HG03460 (cell line): ENCODE results near the gene NUP54.
A peak's percentile ranks its signal among the peaks of the same experiment; 100 is the strongest.

Experiments
- ATAC-seq: cut with Tn5 transposase; IDR thresholded peaks from one replicate; pipeline ENCODE4 v1.9.1; 2021; ENCODE audit not compliant: unreplicated experiment

The NUP54 gene, protein sequence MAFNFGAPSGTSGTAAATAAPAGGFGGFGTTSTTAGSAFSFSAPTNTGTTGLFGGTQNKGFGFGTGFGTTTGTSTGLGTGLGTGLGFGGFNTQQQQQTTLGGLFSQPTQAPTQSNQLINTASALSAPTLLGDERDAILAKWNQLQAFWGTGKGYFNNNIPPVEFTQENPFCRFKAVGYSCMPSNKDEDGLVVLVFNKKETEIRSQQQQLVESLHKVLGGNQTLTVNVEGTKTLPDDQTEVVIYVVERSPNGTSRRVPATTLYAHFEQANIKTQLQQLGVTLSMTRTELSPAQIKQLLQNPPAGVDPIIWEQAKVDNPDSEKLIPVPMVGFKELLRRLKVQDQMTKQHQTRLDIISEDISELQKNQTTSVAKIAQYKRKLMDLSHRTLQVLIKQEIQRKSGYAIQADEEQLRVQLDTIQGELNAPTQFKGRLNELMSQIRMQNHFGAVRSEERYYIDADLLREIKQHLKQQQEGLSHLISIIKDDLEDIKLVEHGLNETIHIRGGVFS

DNA sequence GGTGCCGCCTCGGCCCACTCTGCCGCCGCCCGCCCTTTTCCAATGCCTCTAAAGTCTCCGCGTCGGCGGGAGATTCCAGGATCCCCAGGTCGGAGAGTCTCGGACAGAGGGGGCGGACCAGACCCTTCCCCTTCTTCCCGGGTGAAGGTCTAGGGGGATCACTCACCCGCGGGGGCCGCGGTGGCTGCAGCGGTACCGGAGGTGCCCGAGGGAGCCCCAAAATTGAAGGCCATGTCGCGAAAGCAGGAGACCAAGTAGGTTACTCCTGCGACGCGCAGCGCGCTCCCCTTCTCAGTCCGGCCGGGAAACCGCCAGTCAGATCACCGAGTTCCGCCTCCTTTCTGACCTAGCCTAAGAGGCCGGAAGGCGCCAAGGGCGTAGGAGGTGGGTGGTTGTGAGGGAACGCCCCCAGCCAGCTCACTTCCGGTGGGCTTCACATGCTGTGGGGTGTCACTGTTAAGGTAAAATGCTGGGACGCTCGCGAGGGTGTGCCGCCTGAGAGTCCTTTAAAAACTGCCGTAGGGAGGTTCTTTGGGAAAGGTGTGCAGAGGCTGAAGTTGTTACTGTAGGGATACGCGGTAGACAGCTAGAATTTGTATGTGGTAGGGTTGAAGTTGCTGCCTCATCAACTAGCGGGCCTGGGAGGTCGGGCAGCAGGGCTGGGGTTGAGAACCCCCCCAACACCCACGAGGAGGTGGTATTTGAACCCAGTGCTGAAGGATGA lies at the start of gene NUP54:
Gene NUP54, minus strand, starts transcription at position 256 of the 724 bp plus-strand sequence. Its CDS starts 23 bp downstream, at position 233.
- ATAC-seq, result peak; percentile 99

DNA sequence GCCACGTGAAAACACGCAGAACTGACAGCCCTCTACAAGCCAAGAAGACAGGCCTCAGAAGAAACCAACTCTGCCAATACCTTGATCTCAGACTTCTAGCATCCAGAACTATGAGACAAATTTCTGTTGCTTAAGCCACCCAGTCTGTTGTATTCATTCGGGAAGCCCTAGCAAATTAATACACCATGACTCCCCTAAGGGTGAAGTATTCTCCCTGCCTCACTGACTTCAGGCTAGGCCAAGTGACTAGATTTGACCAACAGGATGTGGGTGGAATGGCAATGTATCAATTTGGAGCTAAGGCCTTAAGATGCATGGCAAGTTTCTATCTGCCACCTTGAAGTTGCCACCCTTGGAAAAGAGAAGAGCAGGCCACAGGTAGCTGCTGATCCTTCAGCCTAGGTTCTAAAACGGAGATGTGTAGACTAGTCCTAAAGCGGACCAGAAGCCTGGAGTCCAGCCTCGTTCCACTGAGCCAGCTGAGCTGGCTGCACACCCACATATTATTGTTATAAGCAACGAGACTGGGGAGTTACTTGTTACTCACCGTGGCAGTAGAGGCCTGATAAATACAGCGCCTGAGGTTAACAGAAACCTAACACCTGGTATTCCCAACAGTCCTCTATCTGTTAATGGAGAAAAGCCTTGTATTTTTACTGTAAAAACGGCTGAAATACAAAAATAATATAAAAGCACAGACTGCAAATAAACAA lies 49.0 kb upstream of the NUP54 start:
- no peak for ATAC-seq

DNA sequence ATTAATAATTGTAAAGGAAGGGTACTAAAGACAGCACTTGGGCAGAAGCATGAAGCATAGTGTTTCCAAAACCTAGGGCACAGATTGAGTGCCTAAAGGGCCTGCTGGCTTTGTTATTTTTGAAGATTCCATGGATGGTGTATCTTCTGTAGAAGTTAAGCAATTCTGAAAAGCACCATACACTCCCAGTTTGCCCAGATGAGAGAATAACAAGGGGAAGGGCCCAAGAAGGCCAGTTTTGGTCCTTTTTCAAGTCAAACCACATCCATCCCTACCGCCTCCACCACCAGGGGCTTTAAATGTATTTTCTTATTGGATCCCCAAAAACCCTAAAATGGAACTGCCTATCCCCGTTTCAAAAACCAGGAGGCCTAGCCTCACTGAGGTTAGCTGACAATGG lies 48.2 kb upstream of the NUP54 start:
- no peak for ATAC-seq

DNA sequence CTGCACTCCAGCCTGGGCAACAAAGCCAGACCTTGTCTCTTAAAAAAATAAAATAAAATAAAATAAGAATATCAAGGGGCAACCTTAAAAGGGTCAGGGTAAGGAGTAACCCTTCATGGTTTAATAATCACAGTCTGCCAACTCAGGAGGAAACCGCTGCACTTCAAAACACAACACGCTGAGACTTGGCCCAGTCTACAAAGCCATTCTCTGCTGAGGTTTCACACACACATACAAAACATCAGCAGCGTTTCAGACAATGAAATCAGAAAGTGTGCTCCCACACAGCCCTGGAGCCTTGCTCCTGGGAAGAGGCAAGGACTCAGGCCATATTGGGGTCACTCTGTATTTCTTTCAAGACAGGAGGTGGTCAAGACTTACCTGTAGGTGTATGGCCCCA lies 47.1 kb upstream of the NUP54 start:
- ATAC-seq, result no peak

DNA sequence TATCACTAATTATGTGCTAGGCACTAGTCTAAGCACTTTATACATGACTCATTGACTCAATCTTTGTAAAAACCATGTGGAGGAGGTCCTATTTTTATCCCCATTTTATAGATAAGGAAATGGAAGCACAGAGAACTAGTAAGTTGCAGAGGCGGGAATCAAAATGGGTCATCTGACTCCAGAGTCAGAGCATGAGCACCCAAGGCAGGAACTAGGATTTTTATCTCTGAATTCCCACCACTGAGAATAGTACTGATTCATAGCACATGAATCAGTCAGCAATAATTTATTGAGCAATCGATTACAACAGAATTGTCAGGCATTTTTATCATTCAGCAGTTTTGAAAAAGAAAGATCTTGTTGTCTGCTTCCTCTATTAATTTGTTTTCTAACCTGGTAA lies 46.1 kb upstream of the NUP54 start:
- no peak for ATAC-seq

DNA sequence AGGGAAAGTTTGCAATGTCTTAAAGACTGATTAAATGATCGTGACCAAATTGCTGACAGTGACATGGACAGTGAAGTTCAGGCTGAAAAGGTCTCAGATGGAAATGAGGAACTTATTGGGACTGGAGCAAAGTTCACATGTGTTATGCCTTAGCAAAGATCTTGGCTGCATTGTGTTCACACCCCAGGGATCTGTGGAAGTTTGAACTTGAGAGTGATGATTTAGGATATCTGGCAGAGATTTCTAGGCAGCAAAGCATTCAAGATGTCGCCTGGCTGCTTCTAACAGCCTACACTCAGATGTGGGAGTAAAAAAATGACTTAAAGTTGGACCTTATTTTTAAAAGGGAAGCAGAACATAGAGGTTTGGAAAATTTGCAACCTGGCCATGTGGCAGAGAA lies 44.0 kb upstream of the NUP54 start:
- no peak for ATAC-seq

DNA sequence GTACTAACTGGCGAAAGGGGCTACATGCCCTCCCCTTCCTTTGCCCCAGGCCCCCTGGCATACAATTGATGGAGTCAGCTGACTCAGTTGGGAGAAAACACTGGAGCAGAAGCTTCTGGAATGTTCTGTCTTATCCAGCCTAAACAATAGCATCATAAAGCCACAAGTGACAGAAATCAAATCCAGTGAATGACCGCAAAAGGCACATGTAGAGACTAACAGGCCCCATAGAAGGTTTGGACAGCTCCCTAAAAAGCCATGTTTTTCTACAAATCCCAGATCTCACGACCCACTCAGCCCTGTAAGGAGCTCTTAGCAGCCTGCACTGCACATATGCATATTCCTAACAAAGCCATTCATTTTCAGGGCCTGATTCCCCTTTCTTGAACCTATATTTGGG lies 40.4 kb upstream of the NUP54 start:
- ATAC-seq, result no peak

DNA sequence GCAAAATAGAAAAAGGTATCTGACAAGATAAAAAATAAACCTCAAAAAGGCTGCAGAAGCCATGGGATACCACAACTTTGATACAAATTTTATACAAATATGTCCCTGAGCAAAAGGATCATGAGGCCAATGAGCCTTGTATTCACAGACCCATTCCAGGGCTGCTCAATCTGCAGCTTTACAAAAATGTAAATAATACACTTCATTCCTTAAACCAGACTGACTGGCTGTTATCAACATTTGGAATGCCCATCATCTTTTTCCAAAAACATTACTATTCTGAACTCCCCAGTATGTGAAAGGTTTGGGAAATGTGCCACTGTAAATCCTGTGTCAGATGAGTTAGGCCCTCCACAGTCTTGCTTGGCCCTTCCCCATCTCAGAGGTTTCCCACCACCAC lies 40.0 kb upstream of the NUP54 start:
- ATAC-seq, result no peak

DNA sequence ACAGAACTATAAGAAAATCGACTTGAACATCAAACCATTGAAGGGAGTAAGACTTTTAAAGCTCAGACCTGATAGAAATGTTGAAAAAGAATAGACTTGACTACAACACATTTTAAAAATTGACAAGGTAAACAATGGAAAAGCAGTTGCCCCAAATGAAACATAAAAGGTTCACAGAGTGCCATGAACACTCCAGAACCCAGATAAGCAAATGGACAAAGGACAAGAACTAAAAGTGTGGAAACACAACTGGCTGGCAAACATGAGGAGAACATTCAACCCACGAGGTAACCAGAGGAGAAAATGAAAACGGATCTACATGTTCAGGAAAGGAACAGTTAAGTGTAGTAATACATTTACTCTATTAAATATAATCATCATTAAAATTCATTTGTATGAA lies 39.0 kb upstream of the NUP54 start:
- no peak for ATAC-seq

DNA sequence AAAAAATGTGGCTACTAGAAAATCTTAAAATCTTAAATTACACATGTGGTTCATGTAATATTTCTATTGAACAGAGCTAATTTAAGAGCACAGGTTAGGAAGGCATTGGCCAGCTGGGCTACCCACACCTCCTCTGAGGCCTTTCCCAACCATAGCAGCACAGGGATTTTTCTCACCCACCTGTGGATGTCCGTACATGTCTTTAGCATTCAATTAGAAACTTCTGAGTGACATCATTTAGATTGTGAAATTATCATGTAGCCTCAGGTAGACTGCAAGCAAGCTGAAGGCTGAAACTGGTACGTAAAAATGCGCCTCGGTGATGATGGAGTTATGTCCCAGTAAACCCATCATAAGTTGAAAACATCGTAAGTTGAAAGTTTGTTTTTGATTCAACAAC lies 34.3 kb upstream of the NUP54 start:
- no peak for ATAC-seq

DNA sequence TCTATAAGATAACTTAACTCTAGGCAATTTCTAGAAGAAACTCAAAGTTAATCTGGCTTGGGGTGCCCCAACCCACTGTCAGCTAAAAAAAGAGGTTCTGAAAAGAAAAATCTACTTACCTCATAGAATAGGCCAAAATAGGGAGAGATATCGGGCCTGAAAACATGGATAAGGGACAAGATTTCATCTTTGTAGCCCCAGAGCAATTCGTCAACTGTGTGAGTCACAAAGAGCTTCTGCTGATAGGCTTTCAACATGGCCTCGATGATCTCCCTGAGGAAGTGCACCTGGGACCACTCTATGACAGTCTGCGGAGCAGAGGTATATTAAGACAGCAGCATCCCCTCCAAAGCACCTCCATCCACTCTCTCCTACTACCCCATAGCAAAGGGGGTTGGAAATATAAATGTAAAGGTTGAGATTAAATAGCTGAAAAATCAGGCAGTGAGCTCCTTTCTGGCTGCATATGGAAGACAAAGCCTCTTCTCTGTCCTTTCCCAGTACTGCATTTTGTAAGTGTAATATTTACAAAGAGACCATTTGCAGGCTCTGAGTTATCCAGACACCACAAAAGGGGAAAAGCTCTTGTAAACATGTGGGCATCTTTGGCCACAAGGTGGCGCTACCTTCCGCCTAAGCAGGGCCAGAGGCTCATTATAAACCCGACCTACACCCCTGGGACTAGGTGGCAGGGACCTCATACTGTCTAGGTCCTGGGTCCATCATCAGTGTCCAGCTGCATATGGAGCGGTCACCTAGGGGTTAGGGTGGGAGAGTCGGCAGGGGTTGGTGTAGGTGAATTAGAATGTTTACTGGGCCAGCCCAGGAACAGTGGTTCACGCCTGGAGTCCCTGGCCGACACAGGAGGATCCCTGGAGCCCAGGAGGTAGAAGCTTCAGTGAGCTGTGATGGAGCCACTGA lies 31.5 kb upstream of the NUP54 start:
- ATAC-seq, result peak; percentile 92

DNA sequence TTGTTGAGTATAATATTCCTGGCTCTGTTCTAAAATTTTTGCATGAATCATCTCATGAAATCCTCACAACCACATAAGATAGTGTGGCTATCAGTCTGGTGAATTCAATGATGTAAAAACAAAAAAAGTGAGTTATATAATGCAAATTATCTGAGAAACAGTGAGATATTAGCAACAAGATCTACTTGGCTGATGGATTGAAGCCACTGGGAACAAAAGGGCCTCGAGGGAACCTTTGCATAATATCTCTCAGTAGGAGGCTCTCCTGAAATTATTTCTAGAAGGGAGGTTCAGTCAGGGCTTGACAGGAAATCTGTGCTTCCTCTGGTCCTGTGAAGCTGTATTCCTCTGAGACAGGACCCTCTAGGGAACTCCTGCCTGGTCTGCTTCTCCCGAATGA lies 30.1 kb upstream of the NUP54 start:
- ATAC-seq, result no peak

DNA sequence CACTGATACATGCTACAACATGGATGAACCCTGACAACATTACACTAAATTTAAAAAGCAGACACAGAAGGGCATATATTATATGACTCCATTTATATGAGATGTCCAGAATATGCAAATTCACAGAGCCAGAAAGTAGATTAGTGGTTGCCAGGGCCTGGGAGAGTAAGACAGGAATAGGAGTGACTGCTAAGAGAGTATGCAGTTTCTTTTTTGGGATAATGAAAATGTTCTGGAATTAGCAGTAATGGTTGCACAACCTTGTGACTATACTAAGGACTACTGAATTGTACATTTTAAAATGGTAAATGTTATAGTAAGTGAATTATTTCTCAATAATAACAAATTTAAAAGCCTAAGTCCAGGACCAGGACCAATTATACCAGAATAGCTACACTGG lies 29.5 kb upstream of the NUP54 start:
- no peak for ATAC-seq

DNA sequence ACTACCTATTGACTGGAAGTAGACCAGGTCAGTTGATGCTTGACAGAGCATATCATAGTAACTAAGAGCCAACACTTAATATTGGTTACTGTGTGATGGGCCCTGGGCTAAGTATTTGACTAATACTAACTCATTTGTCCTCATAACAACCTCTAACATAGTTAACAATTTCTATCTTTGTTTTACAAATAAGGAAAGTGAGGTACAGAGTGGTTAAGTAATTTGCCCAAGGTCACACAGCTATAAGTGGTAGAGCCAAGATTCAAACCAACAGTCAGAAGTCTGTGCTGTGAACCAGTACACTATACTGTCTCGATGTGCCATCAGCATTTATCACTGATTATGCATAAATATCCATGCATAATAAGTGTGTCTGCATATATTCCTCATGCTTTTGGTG lies 27.1 kb upstream of the NUP54 start:
- no peak for ATAC-seq

DNA sequence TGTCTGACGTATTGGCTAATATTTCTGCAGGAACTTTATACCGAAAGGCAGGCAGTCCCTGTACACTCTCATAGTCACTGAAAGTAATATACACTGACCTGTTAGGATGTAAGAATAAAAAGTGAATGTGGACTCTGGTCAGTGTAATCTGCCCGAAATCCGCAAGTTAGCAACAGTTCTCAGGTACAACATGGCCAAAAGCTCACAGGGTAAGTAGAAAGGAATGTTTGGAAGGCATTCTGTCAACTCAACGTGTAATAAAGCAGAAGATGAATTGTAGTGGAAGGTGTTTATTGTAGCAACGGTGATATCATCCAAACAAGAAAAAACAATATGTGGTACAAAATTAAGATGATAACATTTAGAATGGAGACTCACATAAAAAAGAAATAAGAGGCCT lies 26.0 kb upstream of the NUP54 start:
- ATAC-seq, result no peak

DNA sequence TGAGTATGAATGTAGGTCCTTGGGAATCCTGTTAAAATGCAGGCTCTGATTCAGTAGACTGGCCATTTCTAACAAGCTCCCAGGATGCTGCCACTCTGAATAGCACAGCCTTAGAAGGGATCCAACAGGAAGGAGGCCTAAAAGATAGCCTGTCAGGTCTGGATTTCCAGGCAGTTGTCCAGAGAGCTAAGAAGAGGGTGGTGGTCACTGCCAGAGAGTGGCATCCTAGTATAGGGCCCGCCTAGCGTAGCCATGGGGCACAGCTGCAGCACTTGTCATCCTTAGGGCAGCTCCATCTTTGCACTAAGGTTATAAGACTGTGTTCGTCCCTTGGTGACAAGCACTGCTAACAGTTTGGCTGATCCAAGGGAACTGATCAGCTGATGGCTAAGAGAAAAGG lies 20.5 kb upstream of the NUP54 start:
- no peak for ATAC-seq

DNA sequence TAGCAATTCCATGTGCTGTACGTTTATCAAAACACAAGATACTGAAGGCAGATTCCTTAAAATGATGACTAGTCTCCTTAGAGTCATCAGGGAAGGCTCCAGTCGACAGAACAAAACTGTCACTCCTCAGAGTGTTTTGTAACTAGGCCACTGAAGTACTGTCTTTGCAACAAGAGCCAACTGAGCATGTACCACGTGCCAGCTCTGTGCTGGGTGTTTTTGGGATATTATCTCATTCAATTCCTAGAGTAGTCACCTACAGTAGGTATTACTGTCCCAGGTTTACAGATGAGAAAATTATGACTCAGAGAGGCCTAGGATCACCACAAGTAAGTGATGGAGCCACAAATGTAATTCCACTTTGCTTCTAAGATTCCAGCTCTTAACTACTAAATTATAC lies 18.3 kb upstream of the NUP54 start:
- no peak for ATAC-seq

DNA sequence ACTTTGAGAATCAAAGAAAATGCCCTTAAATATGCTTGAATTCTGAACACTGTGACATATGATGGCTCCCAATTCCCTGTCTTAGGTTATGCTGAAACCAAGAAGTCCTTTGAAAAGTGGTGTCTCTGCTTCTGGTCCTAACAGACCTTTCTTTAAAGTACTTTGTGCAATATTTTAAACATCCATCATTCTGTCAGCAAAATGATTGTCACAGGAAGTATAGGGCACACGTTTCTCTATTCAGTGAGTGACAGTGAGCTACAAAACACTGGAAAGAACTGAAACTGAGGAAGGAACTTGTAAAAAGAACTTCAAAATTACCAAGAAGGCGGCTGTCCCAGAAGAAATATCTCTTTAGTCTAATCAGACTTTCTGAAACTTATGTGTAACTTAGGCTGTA lies 12.2 kb upstream of the NUP54 start:
- ATAC-seq, result no peak

DNA sequence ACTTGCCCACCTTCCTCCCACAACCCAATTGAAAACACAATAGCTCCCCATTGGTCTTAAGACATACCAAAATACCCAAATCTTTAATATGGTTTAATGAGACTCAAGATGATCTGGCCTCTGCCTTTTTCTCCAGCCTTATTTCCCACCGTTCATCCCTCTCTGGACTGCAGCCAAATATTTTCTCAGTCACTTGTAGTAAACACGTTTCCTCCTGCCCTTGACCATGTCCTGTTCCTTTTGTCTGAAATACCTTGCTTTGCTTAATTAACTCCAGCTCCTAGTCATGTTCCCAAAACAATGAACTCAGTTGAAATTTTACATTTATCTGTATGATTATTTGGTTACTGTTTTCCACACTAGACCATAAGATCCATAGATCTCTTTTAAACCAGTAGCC lies 8.4 kb upstream of the NUP54 start:
- ATAC-seq, result no peak

DNA sequence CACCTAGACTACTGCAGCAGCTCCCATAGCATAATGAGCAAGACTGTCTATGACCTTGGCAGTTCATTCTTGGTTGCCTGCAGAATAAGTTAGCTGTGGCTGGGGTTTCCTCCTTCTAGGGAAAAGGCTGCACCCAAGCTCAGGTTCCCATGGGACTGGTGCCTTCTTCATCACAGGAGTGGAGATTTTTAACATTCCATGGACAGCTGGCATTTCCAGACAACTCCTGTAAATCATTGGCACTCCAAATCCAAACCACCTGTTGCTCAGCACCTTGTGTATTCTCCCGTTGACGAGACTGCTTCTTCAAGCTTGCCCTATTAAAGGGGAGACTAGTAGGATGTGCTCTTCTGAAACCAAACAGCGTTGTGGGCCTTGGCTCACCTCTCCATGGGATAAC lies 7.8 kb upstream of the NUP54 start:
- no peak for ATAC-seq

DNA sequence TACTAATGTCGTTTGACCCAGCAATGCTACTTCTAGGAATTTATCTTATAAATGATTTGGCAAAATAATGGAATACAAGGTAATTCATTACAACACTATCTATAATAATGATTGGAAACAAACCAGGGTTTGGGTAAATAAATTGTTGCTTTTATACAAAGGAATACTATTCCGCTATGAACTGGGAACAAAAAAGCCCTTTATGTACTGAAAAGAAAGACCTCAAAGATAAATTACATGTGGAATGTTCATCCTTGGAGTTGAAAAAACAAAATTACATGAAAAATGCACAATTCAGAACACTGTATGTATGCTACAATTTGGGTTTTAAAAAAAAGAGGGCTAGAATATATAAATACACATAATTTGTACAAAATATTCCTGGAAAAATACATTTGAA lies 5.2 kb upstream of the NUP54 start:
- no peak for ATAC-seq
